ENCODE results near the gene UBP1.

- no peak for TF ChIP-seq EZH2 (IDR thresholded peaks at IDR 0.05; ENCODE audit: low read length, missing control alignments)
- TF ChIP-seq, protein P1, sequence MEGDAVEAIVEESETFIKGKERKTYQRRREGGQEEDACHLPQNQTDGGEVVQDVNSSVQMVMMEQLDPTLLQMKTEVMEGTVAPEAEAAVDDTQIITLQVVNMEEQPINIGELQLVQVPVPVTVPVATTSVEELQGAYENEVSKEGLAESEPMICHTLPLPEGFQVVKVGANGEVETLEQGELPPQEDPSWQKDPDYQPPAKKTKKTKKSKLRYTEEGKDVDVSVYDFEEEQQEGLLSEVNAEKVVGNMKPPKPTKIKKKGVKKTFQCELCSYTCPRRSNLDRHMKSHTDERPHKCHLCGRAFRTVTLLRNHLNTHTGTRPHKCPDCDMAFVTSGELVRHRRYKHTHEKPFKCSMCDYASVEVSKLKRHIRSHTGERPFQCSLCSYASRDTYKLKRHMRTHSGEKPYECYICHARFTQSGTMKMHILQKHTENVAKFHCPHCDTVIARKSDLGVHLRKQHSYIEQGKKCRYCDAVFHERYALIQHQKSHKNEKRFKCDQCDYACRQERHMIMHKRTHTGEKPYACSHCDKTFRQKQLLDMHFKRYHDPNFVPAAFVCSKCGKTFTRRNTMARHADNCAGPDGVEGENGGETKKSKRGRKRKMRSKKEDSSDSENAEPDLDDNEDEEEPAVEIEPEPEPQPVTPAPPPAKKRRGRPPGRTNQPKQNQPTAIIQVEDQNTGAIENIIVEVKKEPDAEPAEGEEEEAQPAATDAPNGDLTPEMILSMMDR (conservative IDR thresholded peaks at IDR 0.05 in 1 of 2, IDR thresholded peaks at IDR 0.05 in 1 of 2; ENCODE audit: low read depth in 1 of 2, low read length in 2 of 2), result no peak
Observed at GRCh38 chr3:33383951-33384350, 56.3 kb downstream of the UBP1 start.

Measured in fibroblast of lung (primary cell).